ENCODE results near the gene KCTD17. TPM values are rescaled to one million over a fixed set of nuclear protein-coding genes. Genes with fewer than 3 reads are reported as not detected.

KCTD17 gene
- total RNA-seq, 1 donor from 2014 or later: 13.4 TPM

DNA sequence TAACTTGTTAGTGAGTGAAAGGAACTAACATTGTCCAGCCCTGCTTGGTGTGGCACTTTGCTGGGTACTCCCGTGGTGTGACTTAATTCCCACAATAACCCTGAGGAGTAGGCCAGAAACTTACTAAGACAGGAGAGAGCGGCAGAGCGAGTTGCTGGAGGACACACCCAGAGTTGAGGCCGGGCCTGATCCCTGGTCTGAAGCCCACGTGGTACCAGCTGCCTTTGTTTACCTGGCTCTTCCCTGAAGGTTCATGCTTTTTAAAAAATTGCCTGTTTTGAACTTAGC lies 31.4 kb upstream of the KCTD17 start:
- DNase-seq (ENCODE audit: low spot score): no peak

DNA sequence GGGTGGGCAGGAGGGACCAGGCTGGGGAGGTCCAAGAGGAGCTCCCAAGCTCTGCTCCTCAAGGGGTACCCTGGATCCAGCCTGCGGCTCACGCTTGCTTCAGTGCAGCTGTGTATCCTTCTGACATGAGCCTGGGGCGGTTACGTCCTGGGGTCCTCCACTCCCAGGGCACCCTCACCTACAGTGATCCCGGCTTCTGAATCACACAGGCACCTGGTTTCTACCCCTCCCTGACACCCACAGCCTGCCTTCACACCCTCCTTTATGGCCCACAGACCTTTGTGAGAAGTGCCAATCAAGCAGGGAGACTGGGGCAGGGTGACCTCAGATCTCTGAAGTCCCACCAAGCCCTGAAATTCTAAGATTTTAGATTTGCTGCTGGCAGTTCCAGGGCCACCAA lies 30.5 kb upstream of the KCTD17 start:
- DNase-seq (ENCODE audit: low spot score): no peak

GRCh38 chr22:37021710-37022482 lies 29.6 kb upstream of the KCTD17 start:
- DNase-seq (ENCODE audit: low spot score): no peak

DNA sequence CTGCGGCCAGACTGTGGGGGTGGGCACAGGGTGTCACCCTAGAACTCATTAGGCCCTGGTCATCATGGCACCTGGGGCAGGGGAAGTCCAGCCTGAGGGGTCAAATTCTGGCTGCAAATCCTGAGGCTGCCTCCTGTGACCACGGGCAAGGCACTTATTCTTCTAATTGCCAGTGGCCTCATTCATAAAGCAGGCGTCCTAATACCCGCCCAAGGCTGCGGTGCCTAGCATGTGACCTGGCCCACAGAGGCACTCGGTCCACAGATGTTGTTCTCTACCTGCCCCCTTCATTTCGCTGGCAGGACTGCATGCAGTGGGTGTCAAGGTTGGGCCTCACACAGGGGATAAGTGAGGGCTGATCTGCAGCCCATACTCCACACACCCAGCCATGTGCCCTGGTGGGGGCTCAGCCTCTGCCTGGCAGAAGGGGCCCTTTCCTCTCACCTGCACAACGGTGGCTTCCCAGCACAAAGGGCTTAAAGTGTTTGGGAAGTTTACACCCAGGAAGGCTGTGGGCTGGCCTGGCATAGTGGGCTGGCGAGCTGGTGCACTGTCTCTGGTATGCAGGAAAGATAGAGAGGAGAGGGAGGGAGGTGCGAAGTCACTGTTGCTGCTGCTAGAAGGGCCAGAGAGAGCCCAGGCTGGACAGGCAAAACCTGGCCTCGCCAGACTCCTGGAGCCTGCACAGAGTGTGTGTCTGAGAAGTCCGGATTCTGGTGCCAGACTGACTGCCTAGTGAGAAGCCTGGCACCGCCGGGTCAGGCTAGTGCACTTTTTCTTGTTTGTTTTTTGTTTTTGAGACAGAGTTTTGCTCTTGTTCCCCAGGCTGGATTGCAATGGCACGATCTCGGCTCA lies 28.8 kb upstream of the KCTD17 start:
- DNase-seq (ENCODE audit: low spot score): no peak

DNA sequence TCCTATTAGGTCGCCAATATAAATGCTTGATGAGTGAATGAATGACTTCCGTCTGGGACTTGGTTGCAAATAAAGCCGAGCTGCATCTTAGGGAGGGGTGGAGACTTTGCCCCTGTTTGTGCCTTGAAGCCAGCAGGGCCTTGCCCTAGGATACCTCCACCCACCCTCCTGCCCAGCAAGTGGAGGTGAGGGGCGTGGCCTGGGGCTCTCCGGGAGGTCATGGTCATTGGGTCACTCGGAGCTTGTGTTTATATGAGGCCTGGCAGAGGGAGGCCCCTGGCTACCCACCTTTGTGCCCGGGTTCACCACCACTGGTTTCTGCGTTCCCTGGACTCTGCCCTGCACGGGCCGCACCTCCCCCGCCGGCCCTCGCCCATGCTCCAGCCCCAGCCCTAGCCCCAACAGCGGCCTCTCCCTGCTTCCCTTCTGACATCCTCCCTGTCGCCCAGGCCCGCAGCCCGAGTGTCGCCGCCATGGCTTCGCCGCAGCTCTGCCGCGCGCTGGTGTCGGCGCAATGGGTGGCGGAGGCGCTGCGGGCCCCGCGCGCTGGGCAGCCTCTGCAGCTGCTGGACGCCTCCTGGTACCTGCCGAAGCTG lies 27.7 kb upstream of the KCTD17 start:
- DNase-seq (ENCODE audit: low spot score): no peak

- DNase-seq (ENCODE audit: low spot score): no peak
Measured at GRCh38 chr22:37024339-37025157, 27.0 kb upstream of the KCTD17 start.

GRCh38 chr22:37025500-37026070 lies 26.0 kb upstream of the KCTD17 start:
- no peak for DNase-seq (ENCODE audit: low spot score)

DNA sequence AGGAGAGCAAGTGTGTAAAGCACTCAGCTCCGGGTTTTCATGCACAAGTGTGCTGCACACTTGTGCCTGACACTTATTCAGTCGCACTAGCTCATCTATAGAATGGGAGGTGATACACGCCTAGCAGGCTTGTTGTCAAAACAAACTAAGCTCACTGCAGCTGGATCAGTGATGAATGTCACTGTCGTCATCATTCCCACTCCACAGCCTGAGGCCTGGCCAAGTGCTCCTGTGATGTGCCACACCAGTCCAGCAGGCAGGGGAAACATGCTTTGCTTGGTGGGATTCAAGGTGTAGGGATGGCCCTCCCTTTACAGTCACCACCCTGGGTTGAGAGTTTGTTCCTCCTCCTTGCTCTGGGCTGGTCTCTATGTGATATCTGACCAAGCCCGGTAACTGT lies 25.2 kb upstream of the KCTD17 start:
- no peak for DNase-seq (ENCODE audit: low spot score)

GRCh38 chr22:37027556-37027955 lies 24.0 kb upstream of the KCTD17 start:
- no peak for DNase-seq (ENCODE audit: low spot score)

DNA sequence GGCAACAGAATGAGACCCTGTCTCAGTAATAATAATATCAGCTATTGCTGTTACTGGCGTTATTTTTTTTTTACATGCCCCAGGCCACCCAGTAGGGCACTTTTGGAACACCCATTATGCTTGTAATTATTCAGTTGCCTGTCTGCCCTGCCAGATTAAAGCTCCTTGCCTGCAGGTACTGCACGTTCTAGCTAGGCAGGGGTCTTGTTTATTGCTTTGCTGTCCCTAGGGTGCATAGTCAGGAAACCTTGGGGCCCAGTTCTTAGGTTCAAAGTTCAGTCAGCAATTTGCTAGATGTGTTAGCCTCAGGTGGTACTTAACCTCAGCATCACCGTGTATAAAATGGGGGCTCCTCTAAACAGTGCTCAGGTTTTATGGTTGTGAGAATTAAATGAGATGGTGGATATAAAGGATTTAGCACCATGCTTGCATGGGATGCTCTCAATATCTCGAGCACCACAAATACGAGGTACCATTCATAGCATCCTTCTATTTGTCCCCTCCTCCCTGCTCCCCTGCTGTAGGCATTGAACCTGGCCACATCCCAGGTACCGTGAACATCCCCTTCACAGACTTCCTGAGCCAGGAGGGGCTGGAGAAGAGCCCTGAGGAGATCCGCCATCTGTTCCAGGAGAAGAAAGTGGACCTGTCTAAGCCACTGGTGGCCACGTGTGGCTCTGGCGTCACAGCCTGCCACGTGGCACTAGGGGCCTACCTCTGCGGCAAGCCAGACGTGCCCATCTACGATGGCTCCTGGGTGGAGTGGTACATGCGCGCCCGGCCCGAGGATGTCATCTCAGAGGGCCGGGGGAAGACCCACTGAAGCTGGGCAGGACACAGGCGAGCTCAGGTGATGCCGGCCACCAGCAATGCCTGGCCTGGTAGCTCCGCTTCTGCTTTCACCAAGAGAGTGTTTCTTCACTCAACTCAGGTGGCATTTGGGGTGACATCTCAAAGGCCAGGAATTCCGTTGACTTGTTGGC lies 22.6 kb upstream of the KCTD17 start:
- no peak for DNase-seq (ENCODE audit: low spot score)

DNA sequence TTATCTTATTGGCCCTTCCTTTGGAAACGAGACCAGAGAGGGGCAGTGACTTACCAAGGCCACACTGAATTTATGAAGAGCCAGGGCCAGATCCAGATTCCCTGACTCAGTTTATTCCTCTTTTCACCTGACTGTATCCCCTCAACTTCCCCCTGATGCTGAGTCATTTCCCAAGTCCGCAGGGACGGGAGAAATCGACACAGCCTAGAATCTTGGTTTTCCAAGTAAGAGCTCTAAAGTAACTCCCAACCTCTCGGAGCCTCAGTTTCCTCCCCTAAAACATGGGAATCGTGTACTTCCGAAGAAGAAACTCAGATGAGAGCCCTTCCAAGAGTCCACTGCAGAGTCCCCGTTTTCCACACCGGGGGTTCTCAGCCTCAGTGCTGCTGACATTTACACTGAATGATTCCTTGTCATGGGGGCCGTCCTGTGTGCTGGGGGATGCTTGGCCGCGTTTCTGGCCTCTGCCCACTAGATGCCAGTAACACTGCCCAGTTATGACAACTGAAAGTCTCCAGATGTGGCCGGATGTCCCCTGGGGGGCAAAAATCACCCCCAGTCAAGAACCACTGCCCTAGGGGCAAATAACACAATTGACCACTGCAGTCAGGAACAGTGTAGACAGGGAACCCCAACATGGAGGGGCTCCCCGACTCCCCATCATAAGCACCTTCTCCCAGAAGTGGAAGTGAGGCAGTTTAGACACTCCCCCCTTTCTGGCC lies 20.8 kb upstream of the KCTD17 start:
- DNase-seq (ENCODE audit: low spot score): no peak

GRCh38 chr22:37032134-37032534 lies 19.4 kb upstream of the KCTD17 start:
- DNase-seq (ENCODE audit: low spot score): no peak

DNA sequence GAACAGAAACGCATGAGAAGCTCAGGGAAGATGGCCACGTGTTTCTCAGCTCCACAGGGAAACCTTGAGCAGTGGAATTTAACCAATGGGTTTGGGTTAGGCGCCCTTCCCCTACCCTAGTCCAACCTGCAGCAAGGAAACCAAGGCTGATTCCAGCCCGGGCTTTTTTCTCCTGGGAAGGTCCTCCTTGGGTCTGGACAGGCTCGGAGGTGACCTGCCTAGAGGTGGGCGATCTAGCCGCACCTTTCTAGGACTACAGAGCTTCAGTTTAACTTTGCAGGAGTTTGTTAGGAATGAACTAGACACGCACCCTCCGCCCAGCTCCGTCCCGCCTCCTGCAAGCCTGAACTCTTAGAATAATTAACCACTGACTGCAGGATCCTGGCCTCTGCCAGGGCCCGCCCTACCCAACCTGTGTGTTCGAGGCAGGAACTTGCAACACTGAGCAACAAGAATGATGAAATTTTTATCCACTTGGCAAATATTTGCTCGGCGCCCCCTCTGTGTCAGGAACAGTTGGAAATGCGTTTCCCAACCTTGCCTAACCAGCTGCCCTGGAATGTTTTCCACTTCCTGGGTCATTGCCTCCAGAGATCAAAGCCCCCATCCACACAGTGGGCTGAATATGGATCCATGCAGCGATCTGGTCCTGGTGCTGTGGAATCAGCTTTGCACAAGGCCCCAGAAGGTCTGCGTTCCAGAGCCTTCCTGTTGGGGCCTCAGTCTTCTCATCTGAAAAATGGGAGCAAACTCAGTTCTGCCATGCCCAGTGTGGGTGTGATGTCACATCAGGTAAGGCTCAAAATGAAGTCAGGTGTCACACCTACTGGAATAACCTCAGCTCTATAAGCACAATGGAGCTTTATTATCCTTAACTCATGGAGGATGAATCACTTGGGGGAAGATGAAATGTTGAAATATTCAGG lies 18.7 kb upstream of the KCTD17 start:
- no peak for DNase-seq (ENCODE audit: low spot score)

- no peak for DNase-seq (ENCODE audit: low spot score)
Measured at GRCh38 chr22:37033605-37034430, 17.7 kb upstream of the KCTD17 start.

- no peak for DNase-seq (ENCODE audit: low spot score)
Measured at GRCh38 chr22:37036655-37037377, 14.7 kb upstream of the KCTD17 start.

- DNase-seq (ENCODE audit: low spot score): no peak
Measured at GRCh38 chr22:37037669-37038068, 13.9 kb upstream of the KCTD17 start.

- DNase-seq (ENCODE audit: low spot score): no peak
Measured at GRCh38 chr22:37039466-37039865, 12.1 kb upstream of the KCTD17 start.
